Stimulated activated CD4-positive, alpha-beta T cell treated with anti-CD3 and anti-CD28 coated beads, Interleukin-15, amount 100 ng/mL, for 48 hours (primary cell): ENCODE results near the gene RASSF1.
"Not testable (repeated sequence)": the region's sequence is repeated elsewhere in the genome, so short reads cannot be mapped to it uniquely, and the experiment has no call there.

Source experiments
- DNase-seq, 2 donors: peaks; one replicate each; pipeline ENCODE4 v3.0.0-alpha.2; 2020; ENCODE audit warnings: low read depth in 2 of 2

The RASSF1 gene

GRCh38 chr3:50286322-50287227, 54.1 kb downstream of the RASSF1 start:
- no peak for DNase-seq

GRCh38 chr3:50284121-50284520, 56.5 kb downstream of the RASSF1 start:
- DNase-seq, result not testable (repeated sequence)
